ENCODE results near the gene MRPS31.

Gene MRPS31

GRCh38 chr13:40679480-40679985 lies 91.5 kb downstream of the MRPS31 start:
- TF ChIP-seq ZFX (IDR thresholded peaks at IDR 0.05) (no peak), CTCF (conservative IDR thresholded peaks at IDR 0.05) (no peak)
- no peak overlapping the region for H3K27ac ChIP-seq

Data from C4-2B (cell line).